Gastrocnemius medialis (tissue), 4 donors: Measurements from ENCODE around the gene FERMT1.
A peak's percentile ranks its signal among the peaks of the same experiment; 100 is the strongest.

Experiments used
- CTCF ChIP-seq, 5 experiments: fragments of 450-650 bp in 3 of 5; fragments of 200-600 bp in 2 of 5; sonication (generic) in 2 of 5; IDR thresholded peaks in 4 of 5; conservative IDR thresholded peaks in 1 of 5; 1 replicate in 4 of 5; 2 replicates in 1 of 5; pipeline ENCODE4 v1.5.1; 2016 to 2019; ENCODE audit warnings: antibody characterized with exemption in 5 of 5, mild to moderate bottlenecking in 3 of 5, moderate library complexity in 3 of 5
- POLR2A ChIP-seq, 2 donors: fragments of 450-650 bp; IDR thresholded peaks; one replicate each; pipeline ENCODE4 v1.6.1; 2017; ENCODE audit warnings: antibody characterized with exemption in 2 of 2, mild to moderate bottlenecking in 2 of 2, moderate library complexity in 2 of 2

- TF ChIP-seq CTCF (IDR thresholded peaks at IDR 0.05 in 4 of 5, conservative IDR thresholded peaks at IDR 0.05 in 1 of 5) (no peak), POLR2A (IDR thresholded peaks at IDR 0.05) (peak in 1 of 2 donors; percentile 30)
Observed at GRCh38 chr20:6026051-6026450, 96.8 kb downstream of the FERMT1 start.
